ENCODE results near the gene PACS1. TPM values are rescaled to one million over a fixed set of nuclear protein-coding genes. Genes with fewer than 3 reads are reported as not detected.

Gene PACS1
- total RNA-seq, 1 donor from 2014 or later, result 86.9 TPM

GRCh38 chr11:66230978-66231377 is 160.9 kb downstream of the PACS1 start:
- Histone ChIP-seq H3K4me2 (ENCODE audit: low read length) (no peak overlapping the region), H3K79me2 (ENCODE audit: insufficient read depth, low read length) (no peaks in the 10 kb centered on the region), H3K4me1 (ENCODE audit: insufficient read depth, low read length) (no peaks in the 10 kb centered on the region), H3K27me3 (ENCODE audit: insufficient read depth, low read length) (no peaks in the 10 kb centered on the region), H3K9me3 (ENCODE audit: insufficient read depth, low read depth, low read length) (no peaks in the 10 kb centered on the region), H3K36me3 (ENCODE audit: insufficient read depth, low read length) (peaks cover 24% of the 10 kb centered on the region), H4K20me1 (ENCODE audit: insufficient read depth, low read length) (no peaks in the 10 kb centered on the region), H3K27ac (ENCODE audit: low read depth, low read length) (no peak overlapping the region), H3K4me3 (ENCODE audit: insufficient read depth, low read depth, low read length) (no peak overlapping the region), H3K9ac (ENCODE audit: low read length) (no peak overlapping the region), H2AFZ (ENCODE audit: low read depth, low read length) (no peak overlapping the region)
- Mint-ChIP-seq H3K4me3 (ENCODE audit: unreplicated experiment) (no peak overlapping the region), H3K27ac (ENCODE audit: unreplicated experiment) (no peak overlapping the region), H3K36me3 (ENCODE audit: low read depth, unreplicated experiment) (peaks cover 37% of the 10 kb centered on the region), H3K4me1 (ENCODE audit: low read depth, unreplicated experiment) (no peaks in the 10 kb centered on the region), H3K9me3 (ENCODE audit: unreplicated experiment) (no peaks in the 10 kb centered on the region), H3K27me3 (ENCODE audit: low read depth, unreplicated experiment) (peaks cover 2% of the 10 kb centered on the region)
- FAIRE-seq (no peak), DNase-seq (ENCODE audit: low read depth) (no peak)
- TF ChIP-seq CTCF (IDR thresholded peaks at IDR 0.05; ENCODE audit: insufficient read depth, low read depth, low read length) (no peak), EZH2 (IDR thresholded peaks at IDR 0.05; ENCODE audit: insufficient read depth, low read length) (no peak)

GRCh38 chr11:66231561-66231960 is 161.5 kb downstream of the PACS1 start:
- H3K36me3 ChIP-seq (ENCODE audit: insufficient read depth, low read length), result peaks cover 24% of the 10 kb centered on the region
- peaks cover 35% of the 10 kb centered on the region for H3K36me3 Mint-ChIP-seq (ENCODE audit: low read depth, unreplicated experiment)
- H3K27ac Mint-ChIP-seq (ENCODE audit: unreplicated experiment), result no peak overlapping the region

More at GRCh38 chr11:66231561-66231960, 161.5 kb downstream of the PACS1 start:
- TF ChIP-seq CTCF (IDR thresholded peaks at IDR 0.05; ENCODE audit: insufficient read depth, low read depth, low read length) (no peak), EZH2 (IDR thresholded peaks at IDR 0.05; ENCODE audit: insufficient read depth, low read length) (no peak)
- H3K79me2 ChIP-seq (ENCODE audit: insufficient read depth, low read length), result no peaks in the 10 kb centered on the region
- no peak overlapping the region for H3K9ac ChIP-seq (ENCODE audit: low read length)
- H3K27me3 Mint-ChIP-seq (ENCODE audit: low read depth, unreplicated experiment), result peaks cover 2% of the 10 kb centered on the region
- H3K9me3 ChIP-seq (ENCODE audit: insufficient read depth, low read depth, low read length), result no peaks in the 10 kb centered on the region
- H3K27me3 ChIP-seq (ENCODE audit: insufficient read depth, low read length), result no peaks in the 10 kb centered on the region
- H3K27ac ChIP-seq (ENCODE audit: low read depth, low read length), result no peak overlapping the region
- FAIRE-seq (no peak), DNase-seq (ENCODE audit: low read depth) (no peak)
- no peaks in the 10 kb centered on the region for H3K9me3 Mint-ChIP-seq (ENCODE audit: unreplicated experiment)
- no peaks in the 10 kb centered on the region for H3K4me1 ChIP-seq (ENCODE audit: insufficient read depth, low read length)
- no peak overlapping the region for H3K4me3 Mint-ChIP-seq (ENCODE audit: unreplicated experiment)
- H4K20me1 ChIP-seq (ENCODE audit: insufficient read depth, low read length), result no peaks in the 10 kb centered on the region
- no peak overlapping the region for H2AFZ ChIP-seq (ENCODE audit: low read depth, low read length)
- no peak overlapping the region for H3K4me2 ChIP-seq (ENCODE audit: low read length)
- no peaks in the 10 kb centered on the region for H3K4me1 Mint-ChIP-seq (ENCODE audit: low read depth, unreplicated experiment)
- H3K4me3 ChIP-seq (ENCODE audit: insufficient read depth, low read depth, low read length), result no peak overlapping the region

All from astrocyte (in vitro differentiated cells and primary cell).